ENCODE results near the gene ARL10. TPM values are rescaled to one million over a fixed set of nuclear protein-coding genes. Genes with fewer than 3 reads are reported as not detected.
A peak's percentile ranks its signal among the peaks of the same experiment; 100 is the strongest.

The ARL10 gene
- polyA plus RNA-seq, 1 donor: 6.5 TPM

DNA sequence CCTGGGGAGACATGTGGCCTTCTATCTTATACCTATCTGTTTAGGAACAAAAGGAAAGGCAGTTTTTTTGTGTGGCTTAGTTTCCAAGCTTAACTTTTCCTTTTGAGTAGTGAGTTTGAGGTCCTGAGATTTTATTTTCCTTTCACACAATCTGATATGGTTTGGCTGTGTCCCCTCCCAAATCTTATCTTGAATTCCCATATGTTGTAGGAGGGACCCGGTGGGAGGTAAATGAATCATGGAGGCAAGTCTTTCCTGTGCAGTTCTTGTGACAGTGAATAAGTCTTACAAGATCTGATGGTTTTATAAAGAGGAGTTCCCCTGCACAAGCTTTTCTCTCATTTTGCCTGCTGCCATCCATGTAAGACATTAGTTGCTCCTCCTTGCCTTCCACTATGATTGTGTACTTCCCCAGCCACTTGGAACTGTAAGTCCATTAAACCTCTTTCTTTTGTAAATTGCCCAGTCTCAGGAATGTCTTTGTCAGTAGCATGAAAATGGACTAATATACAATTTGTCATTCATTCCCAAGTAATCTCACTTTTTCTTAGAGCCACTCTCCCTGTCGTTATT lies 55.8 kb downstream of the ARL10 start:
- Histone ChIP-seq H3K27ac (ENCODE audit: low read length) (no peak overlapping the region), H3K4me3 (ENCODE audit: low read length) (no peak overlapping the region), H3K27me3 (ENCODE audit: control insufficient read depth, insufficient read depth, low read length) (no peaks in the 10 kb centered on the region), H3K9me3 (ENCODE audit: control insufficient read depth, low read depth, low read length) (peaks cover 18% of the 10 kb centered on the region), H3K36me3 (ENCODE audit: control insufficient read depth, insufficient read depth, low read length) (no peaks in the 10 kb centered on the region), H3K4me1 (ENCODE audit: control insufficient read depth, insufficient read depth, low read length) (peaks cover 32% of the 10 kb centered on the region)
- no CpG with 5 or more reads among the region's 2 CpGs for WGBS (ENCODE audit: insufficient coverage, low lambda C conversion rate)
- DNase-seq: no peak

DNA sequence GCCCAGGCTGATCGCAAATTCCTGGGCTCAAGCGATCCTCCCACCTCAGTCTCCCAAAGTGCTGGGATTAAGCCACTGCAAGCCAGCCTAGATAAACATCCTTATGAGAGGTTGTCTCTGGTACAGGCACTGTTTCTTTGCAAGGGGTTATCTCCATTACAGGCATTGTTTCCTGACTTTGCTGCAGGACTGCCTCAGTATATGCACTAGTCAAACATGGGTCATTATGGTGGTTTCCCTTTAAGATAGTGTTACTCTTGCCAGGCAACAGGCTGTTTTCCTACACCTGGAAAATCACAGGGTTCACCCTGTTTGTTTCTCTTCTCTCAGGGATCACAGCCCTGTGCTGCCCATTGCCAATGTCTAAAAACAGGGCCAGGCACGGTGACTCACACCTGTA lies 58.9 kb downstream of the ARL10 start:
- WGBS (ENCODE audit: insufficient coverage, low lambda C conversion rate): no CpG with 5 or more reads among the region's 3 CpGs

DNA sequence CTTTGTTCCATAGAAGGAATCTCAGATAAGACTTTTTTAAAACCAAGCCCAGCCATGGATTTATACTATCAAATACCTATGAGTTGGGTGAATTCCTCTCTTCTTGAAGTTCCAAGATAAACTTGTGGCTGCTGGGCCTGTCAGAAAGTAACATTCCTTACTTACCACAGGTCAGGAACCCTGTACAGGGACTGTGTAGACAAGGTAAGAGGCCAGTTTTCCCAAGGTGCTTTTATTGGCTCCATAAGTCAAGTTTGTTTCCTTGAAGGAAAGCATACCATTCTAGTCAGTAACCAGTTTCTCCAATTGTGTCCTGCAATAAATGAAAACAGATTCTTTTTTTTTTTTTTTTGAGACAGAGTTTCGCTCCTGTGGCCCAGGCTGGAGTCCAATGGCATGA lies 59.9 kb downstream of the ARL10 start:
- Histone ChIP-seq H3K27ac (ENCODE audit: low read length) (peak overlapping the region; percentile 85), H3K9me3 (ENCODE audit: control insufficient read depth, low read depth, low read length) (peaks cover 15% of the 10 kb centered on the region), H3K4me3 (ENCODE audit: low read length) (no peak overlapping the region), H3K4me1 (ENCODE audit: control insufficient read depth, insufficient read depth, low read length) (peaks cover 27% of the 10 kb centered on the region), H3K27me3 (ENCODE audit: control insufficient read depth, insufficient read depth, low read length) (no peaks in the 10 kb centered on the region), H3K36me3 (ENCODE audit: control insufficient read depth, insufficient read depth, low read length) (no peaks in the 10 kb centered on the region)
- WGBS (ENCODE audit: insufficient coverage, low lambda C conversion rate): no CpG with 5 or more reads among the region's 1 CpG
- DNase-seq: peak; percentile 86 to 93

More for the DNA sequence above, 58.9 kb downstream of the ARL10 start:
- Histone ChIP-seq H3K27me3 (ENCODE audit: control insufficient read depth, insufficient read depth, low read length) (no peaks in the 10 kb centered on the region), H3K4me1 (ENCODE audit: control insufficient read depth, insufficient read depth, low read length) (peaks cover 27% of the 10 kb centered on the region), H3K4me3 (ENCODE audit: low read length) (no peak overlapping the region), H3K27ac (ENCODE audit: low read length) (peak overlapping the region; percentile 63), H3K9me3 (ENCODE audit: control insufficient read depth, low read depth, low read length) (peaks cover 18% of the 10 kb centered on the region), H3K36me3 (ENCODE audit: control insufficient read depth, insufficient read depth, low read length) (no peaks in the 10 kb centered on the region)
- peak in 1 of 2 donors; percentile 48 for DNase-seq

DNA sequence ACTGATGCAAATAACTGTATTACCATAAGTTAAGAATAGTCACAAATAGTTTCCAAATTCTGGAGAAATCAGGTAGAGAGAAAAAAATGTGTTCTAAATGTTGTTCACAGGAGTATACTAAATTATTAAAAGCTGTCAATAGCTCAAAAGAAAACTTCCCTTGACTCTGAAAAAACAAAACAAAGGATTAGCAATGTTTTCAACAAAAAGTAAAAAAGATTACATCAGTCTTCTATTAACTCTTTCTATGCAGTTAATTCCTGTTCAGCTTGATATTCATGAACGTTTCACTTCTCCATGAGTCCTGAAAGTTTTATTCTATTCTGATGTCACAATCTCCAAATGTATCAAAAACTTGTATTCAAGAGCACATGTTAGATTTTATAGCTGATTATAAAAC lies 60.5 kb downstream of the ARL10 start:
- Histone ChIP-seq H3K27ac (ENCODE audit: low read length) (peak overlapping the region; percentile 85), H3K9me3 (ENCODE audit: control insufficient read depth, low read depth, low read length) (peaks cover 13% of the 10 kb centered on the region), H3K36me3 (ENCODE audit: control insufficient read depth, insufficient read depth, low read length) (no peaks in the 10 kb centered on the region), H3K4me3 (ENCODE audit: low read length) (no peak overlapping the region), H3K4me1 (ENCODE audit: control insufficient read depth, insufficient read depth, low read length) (peaks cover 27% of the 10 kb centered on the region), H3K27me3 (ENCODE audit: control insufficient read depth, insufficient read depth, low read length) (no peaks in the 10 kb centered on the region)
- 100% methylated on average over 1 of the region's 1 CpG for WGBS (ENCODE audit: insufficient coverage, low lambda C conversion rate)
- DNase-seq: no peak

DNA sequence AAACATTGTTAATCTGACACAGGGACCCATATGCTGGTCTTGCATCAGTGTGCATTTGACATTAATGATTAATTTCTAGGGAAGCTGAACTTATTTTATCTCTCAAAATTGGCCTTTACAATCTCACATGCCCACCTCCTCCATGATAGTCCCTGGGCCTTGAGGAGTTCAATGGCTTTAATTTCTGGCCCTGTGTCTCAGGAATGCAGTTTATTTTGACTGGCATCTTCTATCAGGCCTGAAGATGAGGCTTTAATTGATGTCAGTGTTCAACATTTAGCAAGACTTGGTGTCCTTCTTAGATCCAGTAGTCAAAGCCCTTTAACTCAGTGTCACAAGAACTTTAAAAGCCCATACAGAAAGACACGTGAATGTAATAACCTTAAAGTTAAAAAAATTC lies 61.6 kb downstream of the ARL10 start:
- DNase-seq: peak in 1 of 2 donors; percentile 83
- Histone ChIP-seq H3K4me1 (ENCODE audit: control insufficient read depth, insufficient read depth, low read length) (peaks cover 27% of the 10 kb centered on the region), H3K36me3 (ENCODE audit: control insufficient read depth, insufficient read depth, low read length) (no peaks in the 10 kb centered on the region), H3K27ac (ENCODE audit: low read length) (peak overlapping the region; percentile 85), H3K27me3 (ENCODE audit: control insufficient read depth, insufficient read depth, low read length) (no peaks in the 10 kb centered on the region), H3K4me3 (ENCODE audit: low read length) (no peak overlapping the region), H3K9me3 (ENCODE audit: control insufficient read depth, low read depth, low read length) (peaks cover 3% of the 10 kb centered on the region)
- WGBS (ENCODE audit: insufficient coverage, low lambda C conversion rate): no CpG with 5 or more reads among the region's 1 CpG

DNA sequence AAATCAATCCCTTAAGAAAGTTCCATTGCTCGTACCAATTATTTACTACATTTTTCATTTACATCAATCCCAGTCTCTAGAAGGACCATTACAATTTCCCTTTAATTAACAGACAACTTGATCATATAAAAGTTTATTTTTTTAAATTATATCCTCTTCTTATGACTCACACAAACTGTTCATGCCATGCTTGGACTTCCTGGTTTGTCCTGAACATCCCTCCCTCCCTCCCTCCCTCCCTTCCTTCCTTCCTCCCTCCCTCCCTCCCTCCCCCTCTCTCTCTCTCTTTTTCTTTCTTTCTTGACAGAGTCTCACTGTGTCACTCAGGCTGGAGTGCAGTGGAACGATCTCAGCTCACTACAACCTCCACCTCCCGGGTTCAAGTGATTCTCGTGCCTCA lies 62.7 kb downstream of the ARL10 start:
- Histone ChIP-seq H3K27ac (ENCODE audit: low read length) (peak overlapping the region; percentile 85), H3K4me3 (ENCODE audit: low read length) (no peak overlapping the region), H3K9me3 (ENCODE audit: control insufficient read depth, low read depth, low read length) (peaks cover under 1% of the 10 kb centered on the region), H3K4me1 (ENCODE audit: control insufficient read depth, insufficient read depth, low read length) (peaks cover 27% of the 10 kb centered on the region), H3K27me3 (ENCODE audit: control insufficient read depth, insufficient read depth, low read length) (no peaks in the 10 kb centered on the region), H3K36me3 (ENCODE audit: control insufficient read depth, insufficient read depth, low read length) (no peaks in the 10 kb centered on the region)
- 17% methylated on average over 1 of the region's 4 CpGs for WGBS (ENCODE audit: insufficient coverage, low lambda C conversion rate)
- peak in 1 of 2 donors; percentile 57 for DNase-seq

DNA sequence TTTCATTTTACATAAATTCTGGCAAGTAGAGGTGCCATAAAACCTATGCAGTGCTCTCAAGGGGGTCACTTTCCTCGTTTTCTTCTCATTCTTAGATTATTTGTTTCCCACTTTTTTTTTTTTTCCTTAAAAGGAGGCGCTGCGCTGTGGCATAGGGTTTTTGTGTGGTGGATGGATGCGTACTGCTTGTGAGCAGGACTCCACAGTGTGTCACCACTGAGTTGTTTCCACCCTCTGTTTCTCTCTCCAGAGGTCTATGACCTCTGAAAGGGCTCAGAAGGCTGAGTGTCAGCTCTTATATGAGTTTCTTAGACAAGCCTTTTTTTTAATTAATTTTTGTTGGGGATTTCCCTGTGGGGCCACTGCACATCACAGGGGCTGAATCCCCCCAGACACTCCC lies 64.7 kb downstream of the ARL10 start:
- no peak for DNase-seq
- peaks cover 16% of the 10 kb centered on the region for H3K4me1 ChIP-seq (ENCODE audit: control insufficient read depth, insufficient read depth, low read length)
- no peak overlapping the region for H3K4me3 ChIP-seq (ENCODE audit: low read length)
- WGBS (ENCODE audit: insufficient coverage, low lambda C conversion rate): 88% methylated on average over 2 of the region's 4 CpGs
- peaks cover 8% of the 10 kb centered on the region for H3K9me3 ChIP-seq (ENCODE audit: control insufficient read depth, low read depth, low read length)
- H3K36me3 ChIP-seq (ENCODE audit: control insufficient read depth, insufficient read depth, low read length): no peaks in the 10 kb centered on the region
- H3K27ac ChIP-seq (ENCODE audit: low read length): peak overlapping the region; percentile 23
- no peaks in the 10 kb centered on the region for H3K27me3 ChIP-seq (ENCODE audit: control insufficient read depth, insufficient read depth, low read length)

Other genes starting within 250 kb of the ARL10 start
- 14.7 TPM for gene SIMC1, start 127.1 kb upstream of the ARL10 start, polyA plus RNA-seq
- gene KIAA1191, start 3.7 kb upstream of the ARL10 start, polyA plus RNA-seq: 116 TPM
- gene NOP16, start 23.1 kb downstream of the ARL10 start, polyA plus RNA-seq: 27.6 TPM
- gene HIGD2A, start 23.3 kb downstream of the ARL10 start, polyA plus RNA-seq: 133 TPM
- gene CLTB, start 51.1 kb downstream of the ARL10 start, polyA plus RNA-seq: 137 TPM
- 50.9 TPM for gene FAF2, start 82.9 kb downstream of the ARL10 start, polyA plus RNA-seq
- gene RNF44, start 171.9 kb downstream of the ARL10 start, polyA plus RNA-seq: 56.3 TPM
- gene CDHR2, start 183.9 kb downstream of the ARL10 start, polyA plus RNA-seq: 247 TPM
- gene GPRIN1, start 244.7 kb downstream of the ARL10 start, polyA plus RNA-seq: 7.0 TPM